ENCODE data around the gene CMTM7. TPM values are rescaled to one million over a fixed set of nuclear protein-coding genes. Genes with fewer than 3 reads are reported as not detected.

CMTM7 gene
- total and polyA plus RNA-seq, 10 of the 15 experiments (the other 5 are each of a cell fraction or from before 2014, with no cell fraction given): 3.7 to 36.4 (median 14.7) TPM

DNA sequence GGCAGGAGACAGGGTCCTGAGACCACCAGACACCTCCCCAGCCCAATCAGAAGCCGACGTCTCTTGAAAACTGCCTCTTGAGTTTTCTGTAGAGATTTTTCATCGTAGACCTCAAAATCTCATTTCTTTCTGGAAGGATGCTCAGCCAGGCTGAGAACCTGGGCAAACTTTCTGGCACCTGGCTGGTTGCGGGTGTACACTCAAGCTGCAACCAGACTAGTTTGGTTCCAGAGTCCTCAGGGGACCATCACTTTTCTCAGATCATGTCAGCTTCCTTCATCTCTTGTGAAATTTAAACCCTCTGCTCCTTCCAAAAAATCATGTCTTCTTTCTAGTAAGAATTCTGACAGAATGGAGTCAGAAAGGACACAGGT, 45.1 kb downstream of the CMTM7 start:
- ChIA-PET RAD21 (ENCODE audit: unreplicated experiment) (interaction anchor here (1.2 to 8.0 kb wide), 5 partner anchors 13 to 62 kb away, joined by 3 to 187 read pairs (median 64); no protein-coding TSS in a partner anchor), CTCF (interaction anchor here (1.0 to 10.6 kb wide), 4 partner anchors 13 to 46 kb away, joined by 3 to 88 read pairs (median 28); no protein-coding TSS in a partner anchor), POLR2A (interaction anchor here (8.6 kb wide), 1 partner anchor 12 kb away, joined by 158 read pairs; no protein-coding TSS in a partner anchor), SMC1A (ENCODE audit: uncharacterized antibody, unreplicated experiment) (interaction anchor here (1.3 to 14.2 kb wide), 8 partner anchors 12 to 65 kb away, joined by 3 to 307 read pairs (median 8); partner anchors contain the start of gene CMTM7)
- no peak for FAIRE-seq
- no peaks in the 10 kb centered on the region; the same call in 2 of the 3 replicates for H3K9me3 ChIP-seq (replicated peaks; ENCODE audit: control insufficient read depth, insufficient read depth, low read length)
- H3K27ac ChIP-seq (ENCODE audit: control insufficient read depth, insufficient read depth): no peak overlapping the region
- H2AFZ ChIP-seq (ENCODE audit: control insufficient read depth, low read depth, low read length): no peak overlapping the region
- no peak overlapping the region for H3K4me3 ChIP-seq
- H3K4me2 ChIP-seq (ENCODE audit: control insufficient read depth, insufficient read depth): peak overlapping the region; percentile 26
- H3K36me3 ChIP-seq (ENCODE audit: control insufficient read depth in 2 of 2, insufficient read depth in 2 of 2, low read length in 1 of 2): no peaks in the 10 kb centered on the region
- no peak for DNase-seq (ENCODE audit: low read depth, low spot score)
- in situ Hi-C loops (cut with MboI): no loop called here
- no peaks in the 10 kb centered on the region for H3K79me2 ChIP-seq (ENCODE audit: control insufficient read depth, insufficient read depth, low read length)
- H3K9ac ChIP-seq (ENCODE audit: control insufficient read depth, insufficient read depth, low read length): no peak overlapping the region
- ATAC-seq: peak; percentile 56
- 0% methylated on average over 4 of the region's 4 CpGs for WGBS (ENCODE audit: insufficient coverage, insufficient replicate concordance, low lambda C conversion rate, missing lambda C conversion rate)
- H3K27me3 ChIP-seq (replicated peaks in 1 of 2; ENCODE audit: control insufficient read depth in 2 of 2, insufficient read depth in 2 of 2, low read length in 1 of 2): no peaks in the 10 kb centered on the region; a peak in 1 of 4 replicates
- intact Hi-C loops (cut with micrococcal nuclease; ENCODE audit: unreplicated experiment): no loop called here
- no peaks in the 10 kb centered on the region for H4K20me1 ChIP-seq (ENCODE audit: control insufficient read depth, insufficient read depth)
- H3K4me1 ChIP-seq (ENCODE audit: control insufficient read depth, insufficient read depth, low read length): peaks cover 73% of the 10 kb centered on the region
- BruUV-seq (replicated peaks): no TSS peak
- TF ChIP-seq CUX1 (IDR thresholded peaks at IDR 0.05; ENCODE audit: insufficient replicate concordance, low read depth, low read length): no peak
- no peak for TF ChIP-seq KLF5 (IDR thresholded peaks at IDR 0.05; ENCODE audit: partially characterized antibody)
- TF ChIP-seq RAD21 (IDR thresholded peaks at IDR 0.05; ENCODE audit: insufficient read depth, low read depth, low read length): no peak
- no peak for TF ChIP-seq IRF5 (IDR thresholded peaks at IDR 0.05; ENCODE audit: borderline replicate concordance)
- TF ChIP-seq MTA2 (IDR thresholded peaks at IDR 0.05; ENCODE audit: low read depth): 0 out of 2 replicates have a peak, but pooled peaks have one; percentile 60
- TF ChIP-seq SMAD5 (IDR thresholded peaks at IDR 0.05; ENCODE audit: low read depth): no peak
- peak; percentile 64; the same call in 1 of the 2 replicates for TF ChIP-seq NFIC (IDR thresholded peaks at IDR 0.05; ENCODE audit: low read depth, low read length)
- TF ChIP-seq SMAD1 (IDR thresholded peaks at IDR 0.05; ENCODE audit: low read depth, partially characterized antibody): no peak
- TF ChIP-seq FOS (IDR thresholded peaks at IDR 0.05; ENCODE audit: borderline replicate concordance, extremely low read depth, insufficient read length): no peak
- no peak for TF ChIP-seq ZNF274 (IDR thresholded peaks at IDR 0.05; ENCODE audit: insufficient read depth, insufficient read length)
- TF ChIP-seq ZNF622 (IDR thresholded peaks at IDR 0.05): no peak
- TF ChIP-seq, protein P1, sequence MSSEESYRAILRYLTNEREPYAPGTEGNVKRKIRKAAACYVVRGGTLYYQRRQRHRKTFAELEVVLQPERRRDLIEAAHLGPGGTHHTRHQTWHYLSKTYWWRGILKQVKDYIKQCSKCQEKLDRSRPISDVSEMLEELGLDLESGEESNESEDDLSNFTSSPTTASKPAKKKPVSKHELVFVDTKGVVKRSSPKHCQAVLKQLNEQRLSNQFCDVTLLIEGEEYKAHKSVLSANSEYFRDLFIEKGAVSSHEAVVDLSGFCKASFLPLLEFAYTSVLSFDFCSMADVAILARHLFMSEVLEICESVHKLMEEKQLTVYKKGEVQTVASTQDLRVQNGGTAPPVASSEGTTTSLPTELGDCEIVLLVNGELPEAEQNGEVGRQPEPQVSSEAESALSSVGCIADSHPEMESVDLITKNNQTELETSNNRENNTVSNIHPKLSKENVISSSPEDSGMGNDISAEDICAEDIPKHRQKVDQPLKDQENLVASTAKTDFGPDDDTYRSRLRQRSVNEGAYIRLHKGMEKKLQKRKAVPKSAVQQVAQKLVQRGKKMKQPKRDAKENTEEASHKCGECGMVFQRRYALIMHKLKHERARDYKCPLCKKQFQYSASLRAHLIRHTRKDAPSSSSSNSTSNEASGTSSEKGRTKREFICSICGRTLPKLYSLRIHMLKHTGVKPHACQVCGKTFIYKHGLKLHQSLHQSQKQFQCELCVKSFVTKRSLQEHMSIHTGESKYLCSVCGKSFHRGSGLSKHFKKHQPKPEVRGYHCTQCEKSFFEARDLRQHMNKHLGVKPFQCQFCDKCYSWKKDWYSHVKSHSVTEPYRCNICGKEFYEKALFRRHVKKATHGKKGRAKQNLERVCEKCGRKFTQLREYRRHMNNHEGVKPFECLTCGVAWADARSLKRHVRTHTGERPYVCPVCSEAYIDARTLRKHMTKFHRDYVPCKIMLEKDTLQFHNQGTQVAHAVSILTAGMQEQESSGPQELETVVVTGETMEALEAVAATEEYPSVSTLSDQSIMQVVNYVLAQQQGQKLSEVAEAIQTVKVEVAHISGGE (CRISPR knock-in tag; IDR thresholded peaks at IDR 0.05): no peak
